HG03460 (cell line): Measurements from ENCODE around the gene POLR3E.
"Not testable (repeated sequence)": the region's sequence is repeated elsewhere in the genome, so short reads cannot be mapped to it uniquely, and the experiment has no call there.

ENCODE experiments used
- ATAC-seq: cut with Tn5 transposase; IDR thresholded peaks from one replicate; pipeline ENCODE4 v1.9.1; 2021; ENCODE audit not compliant: unreplicated experiment

The POLR3E gene

DNA sequence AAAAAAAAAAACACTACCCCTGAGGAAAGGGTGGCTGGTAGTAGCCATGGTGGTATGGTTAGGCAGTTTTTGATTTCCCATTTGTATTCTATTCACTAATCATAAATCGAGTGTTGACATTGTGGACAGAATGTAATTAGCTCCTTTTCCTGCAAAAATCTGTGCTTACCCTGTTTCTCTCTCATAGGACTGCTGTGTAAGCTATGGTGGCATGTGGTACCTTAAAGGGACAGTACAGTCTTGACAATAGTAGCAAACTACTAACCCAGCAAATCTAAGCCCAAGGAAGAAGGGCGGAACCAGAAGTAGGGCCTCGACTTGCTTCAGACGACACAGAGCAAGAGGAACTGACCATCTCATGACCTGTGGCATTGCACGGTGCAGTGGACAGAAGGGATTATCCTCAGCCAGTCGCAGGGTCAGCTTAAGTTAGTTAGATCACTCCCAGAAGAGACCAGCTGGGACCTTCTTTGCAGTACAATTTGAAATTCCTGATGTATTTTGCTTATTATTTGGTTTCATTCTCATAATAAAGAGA is 36.3 kb downstream of the POLR3E start:
- ATAC-seq: no peak

DNA sequence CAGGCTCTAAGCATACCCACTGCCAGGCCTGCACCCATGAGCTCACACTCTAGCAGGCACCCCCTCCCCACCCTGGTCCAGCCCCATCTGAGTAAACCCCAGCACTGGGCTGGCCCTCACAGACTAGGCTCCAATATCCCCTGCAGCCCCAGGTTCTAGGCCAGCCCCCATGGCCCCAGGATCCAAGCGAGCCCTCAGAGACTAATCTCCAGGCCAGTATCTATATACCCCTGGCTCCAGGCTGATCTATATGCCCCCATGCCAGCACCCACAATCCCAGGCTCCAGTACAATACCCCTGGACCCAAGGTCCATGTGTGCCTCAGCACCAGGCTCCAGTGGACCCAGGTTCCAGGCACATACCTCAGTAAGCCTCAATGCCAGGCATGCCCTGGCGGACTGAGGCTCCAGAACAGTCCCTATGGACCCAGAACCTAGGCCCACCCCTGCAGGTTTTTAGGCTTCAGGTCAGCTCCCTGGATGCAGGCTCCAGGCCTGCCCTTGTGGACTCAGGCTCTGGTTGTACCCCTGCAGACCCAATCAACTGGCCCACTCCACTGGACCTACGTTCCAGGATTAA is 38.5 kb downstream of the POLR3E start:
- ATAC-seq: no peak

DNA sequence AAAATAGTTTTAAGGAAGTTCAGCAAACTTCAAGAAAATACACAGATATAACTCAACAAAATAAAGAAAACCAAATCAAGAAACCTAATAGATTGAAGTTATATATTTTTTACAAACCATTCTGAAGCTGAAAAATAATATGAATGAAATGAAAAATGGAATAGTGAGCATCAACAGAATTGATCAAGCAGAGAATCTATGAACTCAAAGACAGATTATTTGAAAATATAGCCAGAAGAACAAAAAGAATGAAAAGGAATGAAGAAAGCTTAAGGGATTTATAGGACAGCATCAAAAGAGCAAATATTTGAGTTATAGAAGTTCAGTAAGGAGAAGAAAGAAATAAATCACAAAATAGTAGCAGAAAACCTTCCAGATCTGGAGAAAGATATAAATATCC is 39.4 kb downstream of the POLR3E start:
- no peak for ATAC-seq

DNA sequence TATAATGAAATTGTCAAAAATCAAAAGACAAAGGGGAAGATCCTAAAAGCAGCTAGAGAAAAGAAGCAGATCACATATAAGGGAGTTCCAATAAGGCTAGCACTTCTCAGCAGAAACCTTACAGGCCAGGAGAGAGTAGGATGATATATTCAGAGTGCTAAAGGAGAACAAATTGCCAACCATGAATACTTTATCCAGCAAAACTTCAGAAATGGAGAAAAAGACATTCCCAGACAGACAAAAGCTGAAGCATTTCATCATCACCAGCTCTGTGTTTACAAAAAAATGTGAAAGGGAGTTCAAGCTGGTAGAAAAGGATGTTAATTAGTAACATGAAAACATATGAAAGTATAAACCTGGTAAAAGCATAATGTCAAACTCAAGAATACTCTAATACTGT is 39.8 kb downstream of the POLR3E start:
- no peak for ATAC-seq

DNA sequence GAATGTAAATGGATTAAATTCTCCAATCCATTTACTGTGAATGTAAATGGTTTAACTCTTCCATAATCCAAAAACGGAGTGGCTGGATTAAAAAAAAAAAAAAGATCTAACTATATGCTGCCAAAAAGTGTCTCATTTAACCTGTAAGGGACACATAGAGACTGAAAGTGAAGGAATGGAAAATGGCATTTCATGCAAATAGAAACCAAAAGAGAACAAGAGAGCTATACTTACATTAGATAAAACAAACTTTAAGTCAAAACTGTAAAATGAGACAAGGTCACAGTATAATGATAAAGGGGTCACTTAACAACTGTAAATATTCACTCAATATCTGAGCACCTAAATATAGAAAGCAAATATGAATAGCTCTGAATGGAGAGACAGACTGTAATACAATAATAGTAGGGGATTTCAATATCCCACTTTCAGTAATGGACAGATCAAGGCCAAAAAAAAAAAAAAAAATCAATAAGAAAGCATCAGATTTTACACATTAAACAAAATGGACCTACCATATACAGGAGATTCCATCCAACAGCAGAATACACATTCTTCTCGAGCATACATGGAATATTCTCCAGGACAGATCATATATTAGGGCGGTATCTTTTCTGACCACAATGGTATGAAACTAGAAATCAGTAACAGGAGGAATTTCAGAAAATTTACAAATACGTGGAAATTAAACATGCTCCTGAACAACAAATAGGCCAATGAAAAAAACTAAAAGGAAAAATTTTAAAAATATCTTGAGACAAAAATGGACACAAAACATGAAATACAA is 40.8 kb downstream of the POLR3E start:
- no peak for ATAC-seq

DNA sequence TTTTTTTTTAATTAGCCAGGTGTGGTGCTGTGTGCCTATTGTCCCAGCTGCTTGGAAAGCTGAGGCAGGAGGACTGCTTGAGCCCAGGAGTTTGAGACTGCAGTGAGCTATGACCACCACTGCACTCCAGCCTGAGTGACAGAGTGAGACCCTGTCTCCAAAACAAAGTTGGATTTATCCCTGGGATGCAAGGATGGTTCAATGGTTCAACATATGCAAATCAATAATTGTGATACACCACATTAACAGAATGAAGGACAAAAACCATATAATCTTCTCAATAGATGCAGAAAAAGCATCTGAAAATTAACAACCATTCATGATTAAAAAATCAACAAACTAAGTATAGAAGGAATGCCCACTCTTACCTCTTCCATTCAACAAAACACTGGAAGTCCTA is 43.7 kb downstream of the POLR3E start:
- no peak for ATAC-seq

DNA sequence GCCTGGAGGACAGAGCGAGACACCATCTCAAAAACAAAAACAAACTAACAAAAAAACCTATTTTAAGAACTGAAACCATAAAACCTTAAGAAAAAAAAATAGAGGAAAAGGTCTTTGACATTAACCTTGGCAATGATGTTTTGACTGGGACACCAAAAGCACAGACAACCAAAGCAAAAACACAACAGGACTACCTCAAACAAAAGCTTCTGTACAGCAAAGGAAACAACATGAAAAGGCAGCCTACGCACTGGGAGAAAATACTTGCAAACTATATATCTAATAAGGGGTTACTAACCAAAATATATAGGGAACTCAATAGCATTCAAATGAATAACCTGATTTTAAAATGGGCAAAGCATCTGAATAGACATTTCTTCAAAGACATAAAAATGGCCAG is 44.9 kb downstream of the POLR3E start:
- ATAC-seq: no peak

DNA sequence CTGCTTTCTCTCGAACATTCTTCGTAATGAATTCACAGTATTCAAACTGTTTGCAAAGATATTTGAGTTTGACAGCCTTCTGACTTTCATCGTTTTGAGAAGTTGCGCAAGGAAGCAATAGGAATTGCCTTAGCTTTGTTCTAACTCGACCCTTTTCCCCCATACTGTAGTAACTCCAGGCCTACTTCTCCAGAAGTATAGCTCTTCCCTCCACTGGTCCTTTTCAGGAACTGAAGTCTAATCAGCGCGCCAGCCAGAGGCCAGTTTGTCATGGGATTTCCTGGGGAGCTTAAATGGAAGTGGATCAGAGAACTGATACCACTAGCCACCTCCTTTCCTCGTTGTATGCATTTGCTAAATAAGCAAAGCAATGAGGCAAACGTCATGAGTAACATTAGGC is 49.3 kb downstream of the POLR3E start:
- ATAC-seq: no peak

DNA sequence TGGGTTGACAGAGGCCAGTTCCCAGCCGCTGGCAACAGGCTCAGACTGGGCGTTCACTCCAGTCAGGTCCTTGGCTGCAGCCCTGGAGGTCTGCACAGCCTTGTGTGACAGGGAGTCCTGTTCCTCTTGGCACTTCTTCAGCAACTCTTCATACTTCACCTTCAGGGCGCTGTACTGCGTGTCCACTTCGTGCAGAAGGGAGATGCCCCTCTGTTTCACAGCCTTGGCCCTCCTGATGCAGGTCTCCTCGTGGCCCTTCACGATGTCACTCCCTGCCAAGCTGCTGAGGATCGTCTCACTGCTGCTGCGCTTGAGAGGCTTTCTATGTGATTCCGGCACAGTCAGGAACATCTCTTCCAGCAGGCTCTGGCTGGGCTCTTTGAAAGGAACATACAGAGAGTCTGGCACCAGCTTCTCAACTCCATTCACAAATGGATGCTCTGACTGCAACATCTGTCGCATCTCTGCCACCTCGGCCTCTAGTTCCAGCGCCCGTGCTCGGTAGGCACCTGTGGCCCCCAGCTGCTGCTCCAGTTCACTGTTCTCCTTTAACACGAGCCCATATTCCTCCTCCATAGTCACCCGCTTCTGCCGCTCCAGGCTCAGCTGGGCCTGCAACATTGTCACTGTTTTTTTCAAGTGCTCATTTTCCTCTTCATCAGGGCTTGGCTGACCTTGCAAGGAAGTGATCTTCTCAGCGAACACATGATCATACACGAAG is 50.1 kb downstream of the POLR3E start:
- ATAC-seq: no peak

DNA sequence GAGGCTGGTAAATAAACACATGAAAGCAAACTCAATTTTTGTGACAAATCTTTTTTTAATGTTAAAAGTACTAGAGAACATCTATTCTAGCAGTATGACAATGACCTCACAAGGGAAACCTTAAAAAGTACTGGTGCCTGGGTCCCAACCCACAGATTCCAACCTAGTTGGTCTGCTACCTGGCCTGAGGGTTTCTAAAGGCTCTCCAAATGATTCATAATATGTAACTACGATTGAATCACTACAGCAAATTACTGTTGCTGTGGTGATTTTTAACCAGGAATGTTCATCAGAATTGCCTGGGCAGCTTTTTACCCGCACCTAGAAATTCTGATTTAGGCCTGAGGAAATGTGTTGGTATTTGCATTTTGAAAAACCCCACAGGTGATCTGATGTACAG is 51.1 kb downstream of the POLR3E start:
- no peak for ATAC-seq

DNA sequence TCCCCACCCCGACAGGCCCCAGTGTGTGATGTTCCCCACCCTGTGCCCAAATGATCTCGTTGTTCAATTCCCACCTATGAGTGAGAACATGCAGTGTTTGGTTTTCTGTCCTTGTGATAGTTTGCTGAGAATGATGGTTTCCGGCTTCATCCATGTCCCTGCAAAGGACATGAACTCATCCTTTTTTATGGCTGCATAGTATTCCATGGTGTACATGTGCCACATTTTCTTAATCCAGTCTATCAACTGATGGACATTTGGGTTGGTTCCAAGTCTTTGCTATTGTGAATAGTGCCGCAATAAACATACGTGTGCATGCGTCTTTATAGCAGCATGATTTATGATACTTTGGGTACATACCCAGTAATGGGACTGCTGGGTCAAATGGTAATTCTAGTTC is 53.8 kb downstream of the POLR3E start:
- ATAC-seq: not testable (repeated sequence)

DNA sequence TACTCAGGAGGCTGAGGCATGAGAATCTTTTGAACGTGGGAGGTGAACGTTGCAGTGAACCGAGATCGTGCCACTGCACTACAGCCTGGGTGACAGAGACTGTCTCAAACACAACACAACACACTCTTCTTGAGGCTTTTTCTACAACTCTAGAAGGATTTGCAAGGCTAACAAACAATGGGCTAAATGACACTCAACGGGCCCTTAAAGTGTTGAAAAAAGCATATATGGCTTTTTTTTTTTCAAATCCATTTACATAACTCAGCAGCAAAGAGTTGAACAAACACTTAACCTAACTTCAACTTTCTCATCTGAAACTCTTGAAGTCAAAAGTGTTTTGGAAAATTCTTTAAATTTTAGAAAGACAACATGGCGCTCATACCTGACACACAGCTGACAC is 54.9 kb downstream of the POLR3E start:
- no peak for ATAC-seq

DNA sequence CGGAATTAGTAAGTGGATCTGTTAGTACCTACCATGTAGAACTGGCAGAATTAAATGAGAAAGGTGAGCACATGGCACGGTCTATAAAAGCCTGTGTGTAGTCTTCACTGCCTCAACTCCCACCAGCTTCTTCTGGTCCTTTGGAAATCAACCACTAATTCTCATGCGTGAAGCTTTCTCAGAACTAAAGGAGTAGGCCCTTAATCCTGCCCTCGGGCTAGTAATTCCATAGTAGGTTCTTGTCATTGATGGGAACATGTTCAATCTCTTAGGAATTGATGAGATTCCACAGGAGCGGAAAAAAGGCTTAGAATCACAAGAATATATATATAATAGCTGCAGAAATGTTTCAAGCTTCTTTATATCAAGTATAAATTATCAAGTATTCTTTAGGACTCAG is 55.5 kb downstream of the POLR3E start:
- no peak for ATAC-seq

DNA sequence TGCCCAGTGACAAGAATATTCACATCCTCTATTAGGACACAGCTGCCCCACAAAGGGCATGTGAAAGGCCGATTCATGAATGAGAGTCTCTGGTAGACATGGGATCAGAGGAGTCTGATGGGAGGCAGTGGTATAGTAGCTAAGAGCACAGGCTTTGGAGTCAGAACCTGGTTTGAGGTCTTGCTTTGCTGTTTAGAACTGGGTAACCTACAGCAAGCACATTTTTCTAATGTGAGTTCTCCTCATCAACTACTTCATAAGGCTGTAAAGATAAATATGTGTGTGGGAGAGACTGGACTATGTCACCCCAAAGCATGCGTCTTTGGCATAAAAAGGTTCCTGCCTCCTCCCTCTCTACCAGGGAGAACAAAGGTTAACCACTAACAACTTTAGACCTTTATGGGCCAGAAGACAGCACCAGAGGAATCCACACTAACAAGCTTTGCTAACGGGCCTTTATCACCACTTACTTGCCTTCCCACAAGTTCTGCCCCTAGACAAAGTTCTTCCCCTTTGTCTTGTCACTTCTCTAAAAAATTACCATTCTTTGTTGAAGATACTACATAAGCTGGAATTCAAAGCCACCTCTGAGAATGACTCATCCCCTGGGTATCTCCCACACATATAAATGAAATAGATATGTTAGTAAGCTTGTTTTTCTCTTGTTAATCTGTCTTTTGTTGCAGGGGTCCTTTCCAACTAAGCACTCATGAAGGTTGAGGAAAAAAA is 56.1 kb downstream of the POLR3E start:
- ATAC-seq: no peak

DNA sequence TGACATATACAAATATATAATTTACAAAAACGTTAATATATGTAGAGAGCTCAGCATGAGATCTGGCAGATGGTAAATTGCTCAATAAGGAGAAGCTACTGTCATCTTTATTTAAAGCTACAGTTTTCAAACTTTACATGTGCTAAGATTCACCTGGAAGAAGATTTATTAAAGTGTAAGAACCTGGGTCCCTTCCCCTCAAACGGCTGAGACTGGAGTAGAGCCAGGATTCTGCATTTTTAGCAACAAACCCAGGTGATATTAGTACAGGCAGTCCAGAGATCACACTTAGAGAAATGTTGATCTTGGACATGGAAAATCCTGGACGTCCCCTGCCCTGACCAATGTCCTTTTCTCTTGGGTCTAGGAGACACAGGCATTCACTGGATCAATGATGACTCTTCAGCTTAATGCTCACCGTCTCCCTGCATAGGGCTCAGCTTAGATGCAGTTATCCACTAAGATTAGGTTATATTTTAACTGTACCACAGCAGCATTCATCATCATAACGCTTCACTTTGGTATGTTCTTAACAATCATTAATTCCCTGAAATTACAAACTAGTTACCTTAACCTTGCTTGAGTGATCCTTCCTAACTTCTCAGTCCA is 56.8 kb downstream of the POLR3E start:
- ATAC-seq: no peak

DNA sequence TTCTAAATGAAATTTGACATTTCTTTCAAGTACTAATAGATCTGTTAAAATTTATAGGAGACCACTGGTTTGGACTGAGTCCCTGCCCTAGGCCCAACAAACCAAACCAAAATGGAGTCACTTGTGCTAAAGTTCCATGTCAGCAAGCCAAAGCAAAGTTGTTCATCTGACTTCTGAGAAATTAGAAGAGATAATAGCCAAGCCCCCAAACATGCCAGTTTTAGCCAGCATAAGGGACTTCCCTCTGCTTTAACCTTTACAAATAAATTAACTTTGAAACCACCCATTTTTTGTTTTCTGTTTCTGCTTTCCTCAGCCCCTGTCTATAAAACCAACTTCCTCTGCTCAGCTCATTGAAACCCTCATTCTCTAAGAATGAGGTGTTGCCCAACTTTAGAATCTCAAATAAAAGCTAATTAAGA is 58.3 kb downstream of the POLR3E start:
- no peak for ATAC-seq

DNA sequence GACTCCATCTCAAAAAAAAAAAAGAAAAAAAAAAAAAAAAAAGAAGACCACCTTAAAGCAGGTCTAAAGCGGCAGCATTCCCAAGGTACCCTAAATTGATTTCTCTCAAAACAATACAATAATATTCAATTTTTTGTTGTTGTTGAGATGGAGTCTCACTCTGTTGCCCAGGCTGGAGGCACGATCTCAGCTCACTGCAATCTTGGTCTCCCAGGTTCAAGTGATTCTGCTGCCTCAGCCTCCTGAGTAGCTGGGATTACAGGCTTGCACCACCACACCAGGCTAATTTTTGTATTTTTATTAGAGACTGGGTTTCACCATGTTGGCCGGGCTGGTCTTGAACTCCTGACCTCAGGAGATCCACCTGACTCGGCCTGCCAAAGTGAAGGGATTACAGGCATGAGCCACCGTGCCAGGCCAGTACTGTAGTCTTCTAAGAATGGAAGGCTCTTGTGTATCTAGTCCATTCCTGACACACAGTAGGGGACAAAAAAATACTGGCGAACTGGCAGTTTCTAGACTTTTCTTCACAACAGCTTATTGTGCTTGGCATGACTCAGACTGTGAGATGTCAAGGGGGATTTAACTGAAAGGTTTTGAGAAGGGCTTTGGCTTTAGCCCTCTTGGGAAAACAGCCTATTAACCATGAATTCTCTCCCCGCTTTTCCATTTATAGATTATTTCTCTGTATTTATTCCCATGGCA is 59.9 kb downstream of the POLR3E start:
- ATAC-seq: peak; percentile 20

DNA sequence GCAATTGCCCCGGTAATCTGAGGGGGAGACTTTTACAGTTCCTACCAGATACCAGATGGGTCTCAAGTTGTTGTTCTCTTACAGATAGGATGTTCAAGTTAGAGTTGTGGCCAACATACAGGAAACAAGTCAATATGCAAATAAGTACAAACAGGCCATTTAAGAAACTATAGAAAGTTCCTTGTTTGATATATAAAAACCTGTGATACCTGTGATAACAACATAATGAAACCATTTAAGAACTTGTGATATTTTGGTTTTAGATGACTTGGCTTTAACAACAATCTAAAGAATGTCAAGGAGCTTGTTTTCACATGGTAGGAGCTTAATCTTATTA is 60.4 kb downstream of the POLR3E start:
- ATAC-seq: peak; percentile 66

DNA sequence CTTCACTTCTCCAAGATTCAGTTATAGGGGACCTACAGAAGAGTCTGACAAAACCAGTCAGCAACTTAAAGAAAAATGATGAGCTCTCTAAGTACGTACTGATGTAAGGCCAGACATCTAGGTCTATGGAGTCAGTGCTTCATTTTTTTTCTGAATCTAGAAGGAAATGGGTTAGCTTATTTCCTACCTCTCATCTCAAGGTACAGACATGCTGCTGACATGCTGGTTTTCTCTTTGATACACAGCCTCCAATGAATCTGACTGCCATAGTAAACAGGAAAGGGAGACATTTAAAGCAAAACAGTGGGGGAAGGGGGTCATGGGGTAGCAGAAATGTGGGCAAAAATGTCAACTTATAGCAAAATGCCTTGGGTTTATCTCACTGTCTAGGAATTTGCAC is 60.8 kb downstream of the POLR3E start:
- no peak for ATAC-seq

DNA sequence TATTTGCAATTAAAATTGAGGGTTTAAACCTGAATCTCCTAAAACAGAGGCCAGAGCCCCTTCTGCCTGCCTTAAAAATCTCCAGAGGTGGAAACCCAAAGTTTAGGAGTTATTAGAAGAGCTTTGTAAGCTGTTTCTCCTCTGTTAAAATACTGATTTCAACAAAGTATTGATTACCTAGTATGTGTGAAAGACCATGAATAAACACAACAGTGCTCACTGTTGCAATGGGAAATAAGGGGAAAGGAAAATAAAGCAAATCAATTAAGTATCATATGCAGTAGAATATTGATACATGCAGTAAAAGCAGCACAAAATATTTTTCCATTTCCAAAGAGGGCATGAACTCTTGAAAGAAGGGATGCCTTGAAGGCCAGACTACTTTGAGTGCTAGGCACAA is 62.5 kb downstream of the POLR3E start:
- ATAC-seq: no peak
